Measurements from ENCODE around the gene BCL11A.
A peak's percentile ranks its signal among the peaks of the same experiment; 100 is the strongest.

The BCL11A gene

GRCh38 chr2:60553495-60554073, at the start of gene BCL11A:
TSS of gene BCL11A (minus strand) at chr2:60553654. CDS start at chr2:60553270, 384 bp downstream.
- DNase-seq, result peak; percentile 80

GRCh38 chr2:60602828-60603532, 49.5 kb upstream of the BCL11A start:
- DNase-seq, result no peak

- no peak for DNase-seq
Measured at GRCh38 chr2:60602388-60602787, 48.9 kb upstream of the BCL11A start.

- DNase-seq, result no peak
Measured at GRCh38 chr2:60598271-60598670, 44.8 kb upstream of the BCL11A start.

- no peak for DNase-seq
Measured at GRCh38 chr2:60597346-60597745, 43.9 kb upstream of the BCL11A start.

- no peak for DNase-seq
Measured at GRCh38 chr2:60596411-60596810, 43.0 kb upstream of the BCL11A start.

- no peak for DNase-seq
Measured at GRCh38 chr2:60595953-60596352, 42.5 kb upstream of the BCL11A start.

GRCh38 chr2:60589104-60589503, 35.6 kb upstream of the BCL11A start:
- no peak for DNase-seq

- DNase-seq, result no peak
Measured at GRCh38 chr2:60586081-60586480, 32.6 kb upstream of the BCL11A start.

- no peak for DNase-seq
Measured at GRCh38 chr2:60585276-60585675, 31.8 kb upstream of the BCL11A start.

GRCh38 chr2:60583604-60584003, 30.1 kb upstream of the BCL11A start:
- DNase-seq, result no peak

GRCh38 chr2:60581433-60582282, 28.2 kb upstream of the BCL11A start:
- peak; percentile 69 for DNase-seq

GRCh38 chr2:60577682-60578283, 24.3 kb upstream of the BCL11A start:
- no peak for DNase-seq

- no peak for DNase-seq
Measured at GRCh38 chr2:60573251-60573650, 19.8 kb upstream of the BCL11A start.

GRCh38 chr2:60570251-60570650, 16.8 kb upstream of the BCL11A start:
- no peak for DNase-seq

- no peak for DNase-seq
Measured at GRCh38 chr2:60569680-60570111, 16.2 kb upstream of the BCL11A start.

GRCh38 chr2:60567919-60568768, 14.7 kb upstream of the BCL11A start:
- no peak for DNase-seq

- DNase-seq, result no peak
Measured at GRCh38 chr2:60567096-60567495, 13.6 kb upstream of the BCL11A start.

GRCh38 chr2:60565472-60565871, 12.0 kb upstream of the BCL11A start:
- no peak for DNase-seq

GRCh38 chr2:60560734-60561644, 7.5 kb upstream of the BCL11A start:
- DNase-seq, result peak; percentile 24

- DNase-seq, result no peak
Measured at GRCh38 chr2:60559880-60560279, 6.4 kb upstream of the BCL11A start.

Data from NCI-H146 (cell line).